GM18520 (cell line): ENCODE results near the gene TMEM120A.

Experiments used
- ATAC-seq: cut with Tn5 transposase; IDR thresholded peaks from one replicate; pipeline ENCODE4 v1.9.1; 2021; ENCODE audit not compliant: unreplicated experiment

TMEM120A gene

DNA sequence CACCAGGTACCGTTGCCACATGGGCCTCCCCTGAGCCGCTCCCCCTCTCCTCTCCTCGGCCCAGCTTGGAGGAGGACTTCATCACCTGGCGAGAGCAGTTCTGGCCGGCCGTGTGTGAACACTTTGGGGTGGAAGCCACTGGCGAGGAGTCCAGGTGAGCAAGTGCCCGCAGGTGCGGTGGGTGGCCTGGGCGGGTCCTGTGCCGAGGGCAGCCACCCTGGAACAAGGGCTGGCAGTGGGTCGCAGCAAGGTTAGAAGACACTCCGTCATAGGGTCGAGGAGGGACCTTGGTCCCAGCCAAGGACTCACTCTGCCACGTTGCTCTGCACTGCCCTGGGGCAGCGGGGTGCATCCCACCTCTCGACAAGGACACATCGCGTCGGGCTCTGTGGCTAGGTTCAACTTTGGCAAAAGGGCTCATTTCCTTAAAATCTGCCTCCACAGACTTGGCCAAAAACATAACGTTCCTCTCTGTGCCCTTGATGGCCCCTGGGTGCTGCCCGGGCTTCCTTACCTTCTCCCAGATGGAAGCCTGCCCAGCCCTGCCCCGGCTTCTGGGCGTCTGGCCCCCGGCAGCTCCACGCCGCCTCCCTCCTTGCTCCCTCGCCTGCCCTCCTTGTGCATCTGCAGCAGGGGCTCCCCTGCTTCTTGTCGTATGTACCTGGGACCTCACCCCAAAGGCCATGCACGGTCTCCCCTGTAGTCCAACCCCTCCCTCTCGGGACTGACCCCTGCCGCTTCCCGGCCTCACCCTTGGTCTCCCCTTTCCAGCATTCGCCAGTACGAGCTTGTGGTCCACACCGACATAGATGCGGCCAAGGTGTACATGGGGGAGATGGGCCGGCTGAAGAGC lies 12.7 kb downstream of the TMEM120A start:
- no peak for ATAC-seq

DNA sequence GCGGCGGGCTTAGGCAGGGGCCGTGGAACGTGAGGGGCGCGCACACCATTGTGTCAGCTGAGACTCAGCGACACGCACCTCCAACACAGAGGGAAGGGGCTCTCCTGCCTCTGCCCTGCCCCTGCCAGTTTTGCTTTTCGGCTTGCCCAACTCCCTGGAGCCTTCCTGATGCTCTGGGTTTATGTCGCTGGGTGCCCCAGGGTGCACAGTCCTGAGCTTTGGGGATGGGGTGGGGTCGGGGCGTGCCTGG lies 13.3 kb downstream of the TMEM120A start:
- ATAC-seq: no peak

DNA sequence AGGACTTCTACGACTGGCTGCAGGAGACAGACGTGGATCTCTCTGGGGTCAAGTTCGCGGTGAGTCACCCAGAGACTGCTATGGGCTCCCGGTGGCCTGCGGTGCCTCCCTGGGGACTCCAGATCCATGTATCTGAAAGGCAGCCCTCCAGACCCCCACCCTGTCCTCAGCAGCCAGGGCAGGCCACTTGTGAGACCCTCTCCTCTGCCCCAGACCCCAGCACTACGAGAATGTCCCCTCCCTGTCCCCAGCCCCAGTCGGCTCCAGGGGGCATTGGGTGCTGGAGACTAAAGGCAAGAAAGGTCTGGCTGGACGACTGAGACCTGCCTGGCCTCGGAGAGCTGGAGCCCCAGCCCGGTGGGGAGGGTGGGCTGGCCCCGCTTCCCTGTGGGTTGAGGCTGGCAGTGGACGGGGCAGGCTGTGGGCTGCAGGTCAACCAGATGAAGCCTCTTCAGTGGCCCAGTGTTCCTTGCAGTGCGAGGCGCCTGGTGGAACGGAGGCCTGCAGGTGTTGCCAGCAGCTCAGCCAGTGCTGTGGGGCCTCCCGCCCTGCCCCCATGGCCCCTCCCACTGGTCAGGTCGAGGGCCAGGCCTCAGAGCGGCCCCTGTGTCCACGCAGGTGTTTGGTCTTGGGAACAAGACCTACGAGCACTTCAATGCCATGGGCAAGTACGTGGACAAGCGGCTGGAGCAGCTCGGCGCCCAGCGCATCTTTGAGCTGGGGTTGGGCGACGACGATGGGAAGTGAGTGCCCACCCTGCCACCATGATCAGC lies 13.8 kb downstream of the TMEM120A start:
- no peak for ATAC-seq

DNA sequence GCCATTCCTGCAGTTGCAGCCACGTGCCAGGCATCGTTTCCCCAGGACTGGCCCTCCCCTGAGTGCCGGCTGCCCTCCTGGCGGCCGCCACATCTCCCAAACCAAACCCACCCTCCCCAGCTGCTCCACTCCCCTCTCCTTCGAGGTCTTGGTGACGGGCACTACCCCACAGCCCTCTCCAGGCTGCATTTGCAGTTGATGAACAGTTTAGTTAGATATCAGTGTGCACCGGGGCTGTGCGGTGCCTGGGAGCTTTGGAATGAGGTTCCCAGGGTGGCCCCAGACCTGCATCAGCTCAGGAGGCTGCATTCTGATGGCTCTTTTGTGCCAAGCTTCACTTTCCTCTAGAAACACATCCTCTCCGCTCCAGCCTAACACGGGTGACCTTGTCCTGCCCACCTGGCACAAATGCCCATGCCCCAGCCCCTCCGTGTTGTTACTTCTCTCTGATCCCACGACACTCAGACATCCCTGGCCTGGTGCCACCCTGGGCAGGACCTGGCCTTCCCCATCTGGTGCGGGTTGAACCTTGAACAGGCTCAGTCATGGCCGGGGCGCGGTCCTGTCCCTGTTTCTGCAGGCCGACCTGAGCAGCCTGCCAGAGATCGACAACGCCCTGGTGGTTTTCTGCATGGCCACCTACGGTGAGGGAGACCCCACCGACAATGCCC lies 14.5 kb downstream of the TMEM120A start:
- no peak for ATAC-seq

DNA sequence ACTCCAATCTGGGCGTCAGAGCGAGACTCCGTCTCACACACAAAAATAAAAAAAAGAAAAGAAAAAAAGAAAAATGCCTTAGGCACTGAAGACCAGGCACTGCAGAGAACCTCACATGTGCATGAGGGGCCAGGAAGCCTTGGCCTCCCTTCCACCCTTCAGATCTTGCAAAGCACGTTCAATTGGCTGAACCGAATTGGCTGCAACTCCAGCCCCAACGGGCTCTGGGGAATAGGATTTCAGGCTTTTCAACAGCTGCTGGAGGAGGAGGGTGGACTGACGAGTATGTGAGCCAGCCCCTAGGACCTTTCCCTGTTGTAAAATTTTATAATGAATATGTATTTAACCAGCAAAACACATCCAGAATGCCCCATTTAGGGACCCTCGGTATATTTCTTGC lies 16.7 kb downstream of the TMEM120A start:
- ATAC-seq: no peak

DNA sequence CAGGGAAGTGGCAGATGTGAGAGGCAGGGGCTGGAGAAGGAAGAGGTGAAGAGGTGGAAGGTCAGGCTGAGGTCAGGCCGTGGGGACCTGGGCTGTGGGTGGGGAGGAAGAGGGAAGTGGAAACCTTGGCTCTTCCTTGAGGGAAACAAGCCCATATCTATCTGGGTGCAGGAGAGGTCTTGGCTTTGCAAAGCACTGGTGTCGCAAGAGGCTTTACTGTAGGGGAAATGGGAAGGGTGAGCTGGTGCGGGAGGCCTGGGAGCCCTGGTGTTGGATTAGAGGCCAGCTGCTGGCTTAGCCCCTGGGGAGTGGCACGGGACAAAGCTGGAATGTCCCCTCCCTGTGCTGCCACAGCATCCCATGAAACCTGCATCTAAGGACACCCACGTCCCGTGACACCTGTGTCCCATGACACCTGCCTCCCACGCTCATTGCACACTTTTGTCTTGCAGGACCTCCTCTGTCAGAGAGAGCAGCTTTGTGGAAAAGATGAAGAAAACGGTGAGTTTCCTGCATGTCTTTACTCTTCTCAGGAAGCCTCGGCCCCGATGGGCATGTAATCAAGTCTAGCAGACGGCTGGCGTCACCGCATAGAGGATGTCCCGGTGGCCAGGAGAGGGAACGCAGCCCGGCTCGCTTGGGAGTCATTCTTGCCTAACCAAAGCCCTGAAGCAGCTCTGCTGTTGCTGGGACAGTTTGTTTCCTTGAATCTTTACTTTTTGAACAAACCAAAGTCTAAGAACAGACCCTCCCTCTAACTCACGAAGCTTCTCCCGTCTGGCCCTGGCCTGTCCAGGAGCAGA lies 22.2 kb downstream of the TMEM120A start:
- no peak for ATAC-seq

DNA sequence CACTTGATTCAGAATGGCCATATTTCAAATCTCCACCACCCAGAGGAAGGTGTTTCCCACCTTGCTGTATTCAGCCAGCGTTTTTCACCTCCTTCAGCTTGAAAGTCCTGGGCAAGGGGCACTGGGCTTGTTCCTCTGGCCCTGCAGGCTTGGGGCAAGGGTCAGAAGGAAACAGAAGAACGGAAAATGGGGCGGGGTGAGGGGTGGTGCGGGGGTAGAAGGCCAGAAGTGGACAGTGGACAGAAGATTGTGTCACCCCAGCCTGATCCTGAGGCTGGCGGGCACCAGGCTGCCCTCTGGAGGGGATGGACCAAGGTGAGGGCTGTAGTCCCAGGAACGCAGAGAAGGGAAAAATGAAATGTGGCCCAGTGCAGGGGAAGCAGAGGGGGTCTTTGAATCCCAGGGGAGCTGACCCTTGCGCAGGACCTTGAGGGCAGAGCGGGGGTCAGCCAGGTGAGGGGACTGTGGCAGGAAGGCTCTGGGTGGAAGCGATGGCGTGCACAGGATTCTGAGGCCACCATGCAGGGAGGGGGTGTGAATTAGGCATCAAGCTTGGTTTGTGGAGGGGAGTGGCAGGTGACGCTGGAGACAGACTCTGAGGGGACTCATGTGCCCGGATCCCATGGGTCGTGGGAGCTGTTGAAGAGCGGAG lies 23.0 kb downstream of the TMEM120A start:
- ATAC-seq: no peak

DNA sequence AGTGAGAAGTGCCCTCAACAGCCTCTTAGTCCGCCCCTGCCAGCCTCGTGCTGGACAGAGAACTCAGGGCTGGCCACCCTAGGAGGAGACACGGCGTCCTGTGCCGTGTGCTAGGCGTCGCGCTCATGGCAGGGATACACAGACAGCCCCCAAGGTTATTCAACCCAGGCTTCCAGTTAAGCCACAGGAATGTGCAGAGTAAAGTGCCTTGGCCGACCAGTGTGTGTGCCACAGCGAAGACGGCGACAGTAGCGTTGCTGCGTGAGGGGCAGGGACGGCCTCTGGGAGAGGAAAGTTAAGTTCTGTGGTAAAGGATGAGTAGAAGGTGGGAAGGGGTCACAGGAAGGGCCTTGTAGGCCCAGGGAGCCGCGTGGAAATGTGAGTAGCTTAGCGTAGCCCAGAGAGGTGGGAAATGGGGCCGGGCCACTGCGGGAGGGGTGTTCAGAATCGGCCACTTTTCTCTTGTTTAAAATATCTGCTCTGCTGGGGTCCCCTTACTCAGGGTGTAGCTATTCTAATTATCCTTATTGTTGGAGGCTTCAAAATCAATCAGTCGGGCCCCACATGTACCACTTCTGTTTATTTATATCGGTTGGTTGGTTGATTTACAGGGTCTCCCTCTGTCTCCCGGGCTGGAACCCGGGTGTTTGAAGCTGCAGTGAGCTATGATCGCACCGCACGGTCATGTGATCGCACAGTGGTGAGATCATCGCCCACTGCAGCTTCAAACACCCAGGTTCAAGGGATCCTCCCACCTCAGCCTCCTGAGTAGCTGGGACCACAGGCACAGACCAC lies 24.5 kb downstream of the TMEM120A start:
- ATAC-seq: no peak

DNA sequence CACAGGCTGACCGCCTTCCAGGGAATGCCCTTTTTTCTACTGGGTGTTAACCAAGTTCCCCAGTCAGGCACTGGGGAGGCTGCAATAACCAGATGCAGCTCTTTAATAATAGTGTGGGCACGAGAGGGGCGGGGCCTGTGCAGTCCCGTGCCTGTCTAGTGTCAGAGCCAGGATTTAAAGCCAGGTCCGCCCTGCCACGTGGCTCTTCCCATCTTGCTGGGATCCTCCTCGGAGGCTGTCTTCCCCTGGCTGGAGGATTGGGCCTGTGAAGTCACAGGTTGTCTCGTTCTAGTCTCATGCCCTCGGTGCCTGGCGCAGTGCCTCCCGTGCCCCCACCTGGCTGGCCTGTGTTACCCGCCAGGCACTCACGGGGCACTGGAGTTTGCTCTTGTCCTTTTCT lies 25.2 kb downstream of the TMEM120A start:
- no peak for ATAC-seq

DNA sequence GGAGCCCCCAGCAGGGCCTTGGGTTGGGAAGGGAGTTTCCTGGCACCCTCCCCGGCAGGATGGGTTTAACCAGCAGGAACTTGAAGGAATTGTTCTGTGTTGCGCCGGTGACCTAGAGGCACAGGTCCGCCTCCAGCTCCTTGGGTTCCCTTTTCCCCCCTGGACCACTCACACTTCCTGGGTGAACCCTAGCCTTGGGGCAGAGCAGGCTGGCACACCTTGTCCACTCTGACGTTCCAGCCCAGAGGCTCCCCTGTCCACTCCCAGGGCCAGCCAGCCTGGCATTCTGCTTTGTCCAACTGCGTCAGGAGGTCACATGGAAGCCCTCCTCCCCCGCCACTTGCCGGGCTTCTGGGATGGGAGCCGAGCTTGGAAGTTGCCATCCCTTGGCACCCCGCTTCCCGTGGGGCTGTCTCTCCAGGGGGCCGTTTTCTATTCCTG lies 25.8 kb downstream of the TMEM120A start:
- ATAC-seq: no peak

DNA sequence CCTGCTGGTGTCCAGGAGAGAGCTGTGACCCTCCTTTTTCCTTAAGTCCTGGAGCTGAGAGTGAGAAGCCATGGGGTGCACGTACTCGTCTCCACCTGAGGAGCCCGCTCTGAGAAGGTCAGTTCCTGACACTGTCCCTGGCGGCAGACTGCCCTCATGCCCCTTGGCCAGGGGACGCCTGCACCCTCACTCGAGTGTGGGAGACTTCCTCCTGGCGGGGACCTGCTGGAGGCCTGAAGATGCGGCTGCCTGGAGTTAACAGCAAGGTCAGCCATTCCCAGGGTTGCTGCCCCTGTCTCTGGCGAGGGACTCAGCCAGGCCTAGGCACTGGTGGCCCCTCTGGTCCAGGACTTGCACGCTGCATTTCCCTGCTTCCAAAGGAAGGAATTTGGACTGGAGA lies 26.4 kb downstream of the TMEM120A start:
- no peak for ATAC-seq

DNA sequence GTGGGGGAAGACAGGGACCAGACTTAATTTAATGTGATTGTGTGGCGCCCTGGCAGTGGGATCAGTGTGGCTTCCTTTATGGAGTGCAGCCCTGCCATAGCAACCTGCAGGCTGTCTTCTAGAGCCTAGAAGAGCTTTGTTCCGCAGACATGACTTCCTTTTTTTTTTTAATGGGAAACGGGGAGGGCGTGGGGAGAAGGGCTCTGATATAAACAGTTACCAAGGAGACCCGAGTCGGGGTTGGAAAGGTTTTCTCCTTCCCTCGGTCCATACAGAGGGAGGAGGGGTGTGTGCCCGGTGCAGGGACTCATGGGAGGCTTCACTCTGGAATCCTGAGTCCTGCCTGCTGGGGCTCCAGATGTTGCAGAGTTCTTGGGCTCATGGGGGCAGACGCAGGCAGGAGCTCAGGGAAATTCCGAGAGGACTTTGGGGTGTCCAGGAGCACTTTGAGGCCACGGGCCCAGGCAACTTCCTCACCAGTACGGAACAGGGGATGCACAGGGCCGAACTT lies 26.9 kb downstream of the TMEM120A start:
- ATAC-seq: no peak

DNA sequence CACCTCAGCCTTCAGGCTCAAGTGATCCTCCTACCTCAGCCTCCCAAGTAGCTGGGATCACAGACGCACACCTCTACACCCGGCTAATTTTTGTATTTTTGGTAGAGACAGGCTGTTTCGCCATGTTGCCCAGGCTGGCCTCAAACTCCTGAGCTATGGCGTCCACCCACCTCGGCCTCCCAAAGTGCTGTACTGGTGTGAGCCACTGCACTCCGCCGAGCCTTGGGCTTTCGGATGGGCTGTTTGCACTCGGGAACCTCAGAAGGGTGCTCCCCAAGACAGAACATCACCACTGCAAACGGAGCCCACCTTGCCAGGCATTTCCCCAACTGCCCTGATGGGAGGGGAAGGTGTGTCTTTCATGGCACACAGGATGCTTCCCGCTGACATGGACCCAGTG lies 27.3 kb downstream of the TMEM120A start:
- ATAC-seq: no peak

DNA sequence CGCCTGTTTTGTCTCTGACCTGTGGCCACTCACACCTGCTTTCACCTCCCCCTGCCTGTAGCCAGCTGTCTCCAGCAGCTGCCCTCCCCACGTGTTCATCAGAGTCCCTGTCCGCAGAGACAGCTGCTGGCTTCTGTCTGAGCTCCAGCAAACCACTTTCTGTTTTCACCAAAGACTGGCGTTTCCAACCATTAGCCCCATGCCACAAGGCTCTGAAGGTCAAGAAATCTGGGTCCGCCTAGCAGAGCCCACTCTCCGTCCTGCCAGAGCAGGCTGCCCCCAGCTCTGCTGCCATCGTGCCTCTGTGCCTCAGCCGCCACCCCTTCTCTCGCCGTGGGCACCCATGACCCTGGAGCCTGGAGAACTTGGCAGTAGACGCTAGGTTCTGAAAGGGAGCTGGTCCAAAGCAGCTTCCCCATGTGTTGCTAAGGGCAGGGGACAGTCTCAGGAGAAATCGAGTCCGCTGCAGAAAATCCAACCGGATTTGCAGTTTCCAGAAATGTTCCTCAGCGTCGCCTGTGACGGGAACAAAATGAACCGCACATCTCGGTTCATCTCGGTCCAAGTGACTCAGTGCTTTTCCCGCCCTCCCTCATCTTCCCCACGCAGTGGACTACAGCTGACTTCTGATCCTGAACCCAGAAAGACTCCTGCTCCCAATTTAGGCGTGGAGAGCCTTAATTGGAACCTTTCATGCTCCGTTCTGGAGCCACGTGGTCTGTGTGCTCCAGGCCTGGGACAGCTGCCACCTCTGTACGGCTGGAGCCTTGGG lies 28.0 kb downstream of the TMEM120A start:
- no peak for ATAC-seq

DNA sequence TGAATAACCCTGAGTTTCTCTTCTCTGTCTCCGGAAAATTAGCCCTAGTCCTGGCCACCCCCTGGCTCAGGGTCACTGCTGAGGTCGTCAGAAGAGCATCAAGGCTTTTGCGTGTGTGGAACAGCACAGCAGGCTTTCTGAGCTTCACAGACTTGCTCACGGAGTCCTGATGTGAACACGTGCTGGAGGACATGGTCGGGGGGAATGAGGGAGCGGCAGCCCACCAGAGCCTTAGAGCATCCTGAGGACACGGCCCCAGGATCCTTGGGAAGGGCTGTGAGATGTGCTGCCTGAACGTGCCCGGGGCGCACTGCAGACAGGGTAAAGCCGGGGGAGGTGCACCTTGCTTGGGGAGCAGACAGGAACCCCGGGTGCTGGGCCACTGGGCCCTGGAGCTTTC lies 28.8 kb downstream of the TMEM120A start:
- no peak for ATAC-seq

DNA sequence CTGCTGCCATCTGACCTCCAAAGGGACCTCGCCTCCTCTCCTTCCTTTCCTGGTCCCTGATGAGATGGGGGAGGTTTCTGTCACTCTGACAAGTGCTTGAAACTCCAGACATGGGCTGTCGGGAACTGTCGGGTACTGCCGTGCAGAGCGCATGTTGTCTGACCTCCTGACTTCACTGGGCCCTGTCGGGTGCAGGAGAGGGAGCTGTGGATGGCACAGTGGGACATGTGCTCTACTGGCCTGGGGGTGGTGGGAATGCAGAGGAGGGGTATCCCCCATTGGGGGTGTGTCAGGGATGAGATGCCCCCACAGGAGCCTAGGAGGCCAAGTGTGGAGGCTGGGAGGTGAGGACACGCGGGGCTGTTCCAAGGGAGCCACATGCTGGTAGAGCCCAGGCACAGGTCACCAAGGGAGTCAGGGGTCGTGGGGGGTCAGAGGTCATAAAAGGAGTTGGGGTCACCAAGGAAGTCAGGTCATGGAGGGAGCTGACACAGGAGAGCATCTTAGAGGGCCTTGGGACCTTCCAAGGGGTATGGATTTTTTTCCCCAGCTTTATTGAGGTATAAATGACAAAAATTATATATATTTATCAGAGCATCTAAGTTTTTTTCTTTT lies 30.9 kb downstream of the TMEM120A start:
- no peak for ATAC-seq

DNA sequence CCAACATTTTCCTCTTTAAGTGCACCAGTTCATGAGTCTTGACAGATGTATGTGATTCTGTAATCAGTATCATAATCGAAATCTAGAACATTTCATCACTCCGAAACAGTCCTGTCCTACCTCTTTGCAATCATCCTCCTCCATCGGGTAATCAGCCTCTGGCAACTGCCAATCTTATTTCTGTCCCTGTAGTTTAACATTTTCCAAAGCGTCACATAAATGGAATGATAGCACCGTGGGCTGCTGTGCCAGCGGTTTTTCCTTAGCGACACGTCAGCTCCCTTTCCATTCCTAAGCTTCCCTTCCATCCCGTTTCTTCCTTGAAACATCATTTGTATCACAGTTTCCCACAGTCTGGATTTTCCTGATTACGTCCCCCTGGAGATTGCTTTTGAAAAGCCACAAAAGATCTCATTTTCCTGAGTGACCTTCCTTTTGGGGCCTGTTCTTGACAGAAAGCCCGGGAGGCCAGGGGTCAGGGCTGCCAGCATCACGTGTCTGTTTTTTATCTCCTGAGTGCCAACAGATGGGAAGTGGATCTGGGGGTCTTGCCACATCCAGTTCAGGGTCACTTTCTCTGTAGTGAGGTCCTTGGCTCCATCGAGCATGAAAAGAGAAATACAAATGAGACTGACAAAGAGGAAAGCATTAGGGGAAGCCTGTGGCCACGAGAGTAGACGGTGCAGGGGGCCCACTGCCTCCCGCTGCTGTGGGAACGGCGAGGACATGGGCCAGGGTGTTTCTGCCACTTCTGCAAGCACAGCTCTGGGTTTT lies 31.6 kb downstream of the TMEM120A start:
- ATAC-seq: no peak

DNA sequence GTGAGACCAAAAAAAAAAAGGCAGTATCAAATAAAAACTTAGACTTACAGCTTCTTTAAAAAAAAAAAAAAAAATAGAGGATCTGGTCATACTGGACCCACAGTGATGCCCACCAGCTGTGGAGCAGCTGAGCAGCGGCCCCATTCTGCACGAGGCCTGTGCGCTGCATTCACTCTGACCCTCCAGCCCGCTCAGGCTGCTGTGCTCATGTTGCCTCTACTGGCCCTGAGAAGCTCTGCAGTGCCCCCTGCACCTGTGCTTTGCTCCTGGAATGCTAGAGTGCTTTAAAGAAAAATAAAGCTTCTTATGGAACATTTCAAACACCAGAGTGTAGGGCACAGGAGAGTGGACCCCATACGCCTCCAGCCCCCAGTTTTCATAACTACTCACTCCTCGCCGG lies 33.2 kb downstream of the TMEM120A start:
- no peak for ATAC-seq
